Measurements from ENCODE around the gene GTF2IRD1. TPM values are rescaled to one million over a fixed set of nuclear protein-coding genes. Genes with fewer than 3 reads are reported as not detected.
A peak's percentile ranks its signal among the peaks of the same experiment; 100 is the strongest.
"Not testable (repeated sequence)": the region's sequence is repeated elsewhere in the genome, so short reads cannot be mapped to it uniquely, and the experiment has no call there.

The GTF2IRD1 gene
- 9.9 and 21.2 TPM in 2 replicates for total RNA-seq (2014; rRNA removed; shearing (Covaris generic))

DNA sequence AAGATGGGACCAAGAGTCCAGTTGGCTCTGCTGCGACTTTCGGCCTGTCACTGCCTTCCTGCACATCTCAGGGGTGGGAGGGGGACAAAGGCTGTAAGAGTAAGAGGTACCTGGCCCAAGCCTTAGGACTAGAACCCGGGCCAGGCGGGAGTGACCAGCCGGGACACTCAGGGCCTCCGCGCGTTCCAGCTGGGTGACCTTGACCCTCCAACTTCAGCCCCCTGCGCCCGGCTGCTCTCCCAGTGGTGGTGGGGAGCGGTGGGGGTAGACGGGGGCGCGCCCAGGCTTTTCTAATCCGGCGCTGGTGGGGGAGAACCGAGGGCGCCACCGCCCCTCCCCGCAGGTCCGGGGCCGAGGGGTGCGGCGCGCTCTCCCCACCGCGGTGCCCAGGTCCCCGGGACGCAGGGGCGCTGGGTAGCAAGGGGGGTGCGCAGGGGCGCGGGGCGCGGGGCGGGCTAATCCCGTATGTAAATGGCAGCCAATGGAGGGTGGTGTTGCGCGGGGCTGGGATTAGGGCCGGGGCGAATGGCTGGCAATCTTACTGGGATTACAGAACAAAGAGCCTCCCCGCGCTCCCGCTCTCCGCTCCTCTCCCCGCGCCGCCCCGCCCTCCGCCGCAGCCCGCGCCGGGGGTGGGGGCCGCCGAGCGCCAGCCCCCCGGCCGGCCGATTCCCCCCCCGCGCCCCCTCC, at the start of gene GTF2IRD1:
TSS of gene GTF2IRD1 (plus strand) at position 585 of the 690 bp plus-strand sequence. CDS start 54,175 bp downstream, outside the sequence.
- peak within 1 kb of the TSS; percentile 61 for H3K27ac ChIP-seq

DNA sequence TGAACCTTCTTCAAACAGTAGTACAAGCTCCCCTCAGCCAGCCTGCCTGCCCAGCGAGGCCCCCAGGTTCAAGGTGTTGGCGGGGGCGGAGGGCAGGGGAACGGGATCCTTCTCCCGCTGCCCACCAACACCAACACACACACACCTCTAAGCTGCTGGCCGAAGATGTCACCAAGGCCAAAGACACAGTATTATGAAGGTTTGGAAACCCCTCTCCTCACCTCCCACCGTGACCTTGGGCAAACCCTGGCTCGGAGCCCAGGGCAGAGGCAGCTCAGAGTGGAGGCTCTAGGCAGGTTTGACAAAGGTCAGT, 49.4 kb upstream of the GTF2IRD1 start:
- DNase-seq (ENCODE audit: low read depth in 1 of 2, low spot score in 2 of 2), result no peak
- no peaks in the 10 kb centered on the region for H3K27me3 ChIP-seq (replicated peaks)
- H3K4me1 ChIP-seq (replicated peaks), result no peaks in the 10 kb centered on the region; the same call in 1 of the 2 replicates
- H3K36me3 ChIP-seq, result peaks cover 34% of the 10 kb centered on the region
- no peak overlapping the region for H3K4me3 ChIP-seq
- no peak overlapping the region for H3K27ac ChIP-seq
- no peaks in the 10 kb centered on the region for H3K9me3 ChIP-seq (replicated peaks)

More for the DNA sequence above, at the start of gene GTF2IRD1:
- Histone ChIP-seq H3K9me3 (replicated peaks) (no peaks in the 10 kb centered on the region), H3K4me1 (replicated peaks) (peaks cover 12% of the 10 kb centered on the region), H3K36me3 (peaks cover 7% of the 10 kb centered on the region; the same call in 1 of the 2 replicates), H3K4me3 (peak within 1 kb of the TSS; percentile 70), H3K27me3 (replicated peaks) (no peaks in the 10 kb centered on the region)
- peak; percentile 40 to 84 for DNase-seq (ENCODE audit: low read depth in 1 of 2, low spot score in 2 of 2)

DNA sequence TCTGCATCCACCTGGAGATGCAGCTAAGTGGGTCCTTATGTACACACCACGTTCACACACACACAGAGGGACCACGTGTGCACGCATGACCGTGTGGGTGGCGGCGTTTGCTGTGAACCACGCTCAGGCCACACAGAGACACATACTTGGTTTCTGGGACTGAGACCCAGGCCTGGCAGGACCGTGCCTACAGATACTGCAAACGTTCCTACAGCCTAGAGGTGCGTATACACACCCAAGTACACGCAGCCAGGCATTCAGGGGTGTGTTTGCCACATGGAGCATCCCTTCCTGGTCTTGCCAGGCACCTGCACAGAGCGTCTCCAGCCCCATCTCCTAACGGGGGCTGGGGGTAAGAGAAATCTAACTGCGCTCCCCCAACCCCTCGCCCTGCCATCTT, 49.0 kb upstream of the GTF2IRD1 start:
- H3K4me1 ChIP-seq (replicated peaks), result no peaks in the 10 kb centered on the region; the same call in 1 of the 2 replicates
- peaks cover 34% of the 10 kb centered on the region for H3K36me3 ChIP-seq
- H3K27ac ChIP-seq, result no peak overlapping the region
- no peak overlapping the region for H3K4me3 ChIP-seq
- H3K27me3 ChIP-seq (replicated peaks), result no peaks in the 10 kb centered on the region
- H3K9me3 ChIP-seq (replicated peaks), result no peaks in the 10 kb centered on the region
- DNase-seq (ENCODE audit: low read depth in 1 of 2, low spot score in 2 of 2), result no peak

DNA sequence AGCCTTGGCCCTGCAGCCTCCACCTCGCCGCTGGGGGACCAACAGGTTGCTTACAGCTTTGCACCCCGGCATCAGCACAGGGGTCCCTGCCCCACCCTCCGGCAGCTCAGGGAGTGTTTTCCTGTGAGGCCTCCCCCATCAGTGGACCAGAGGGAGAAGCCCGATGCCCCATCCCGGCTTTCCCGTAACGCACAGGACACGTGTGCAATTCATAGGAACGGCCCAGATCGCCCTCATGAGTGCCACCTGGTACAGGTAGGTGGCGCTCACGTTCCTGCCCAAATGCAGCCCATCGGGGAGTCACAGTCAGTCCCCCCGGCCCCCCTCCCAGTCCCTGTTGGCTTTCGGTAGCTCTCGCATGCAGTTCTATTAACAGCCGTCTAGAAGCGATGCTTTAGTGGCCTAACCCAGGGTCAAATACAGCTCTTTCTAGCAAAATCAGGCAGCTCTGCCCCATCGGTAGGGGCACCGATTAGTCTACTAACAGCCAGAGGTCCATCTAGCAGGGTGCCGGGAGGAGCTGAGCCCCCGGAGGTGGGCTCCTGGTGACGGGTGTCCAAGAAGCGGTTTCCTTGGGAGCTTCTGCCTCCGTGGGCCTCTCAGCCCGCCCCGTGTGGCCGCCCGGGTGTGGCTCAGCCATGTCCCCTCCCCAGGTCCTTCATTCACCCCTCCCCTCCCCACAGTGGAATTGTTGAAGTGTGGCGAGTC, 48.4 kb upstream of the GTF2IRD1 start:
- peaks cover 32% of the 10 kb centered on the region for H3K36me3 ChIP-seq
- DNase-seq (ENCODE audit: low read depth in 1 of 2, low spot score in 2 of 2), result no peak
- H3K27me3 ChIP-seq (replicated peaks), result no peaks in the 10 kb centered on the region
- H3K9me3 ChIP-seq (replicated peaks), result no peaks in the 10 kb centered on the region
- no peaks in the 10 kb centered on the region; the same call in 1 of the 2 replicates for H3K4me1 ChIP-seq (replicated peaks)
- no peak overlapping the region for H3K4me3 ChIP-seq
- no peak overlapping the region for H3K27ac ChIP-seq

GRCh38 chr7:74405899-74406512, 47.7 kb upstream of the GTF2IRD1 start:
- Histone ChIP-seq H3K27me3 (replicated peaks) (no peaks in the 10 kb centered on the region), H3K36me3 (peaks cover 25% of the 10 kb centered on the region), H3K9me3 (replicated peaks) (no peaks in the 10 kb centered on the region), H3K4me3 (no peak overlapping the region), H3K4me1 (replicated peaks) (no peaks in the 10 kb centered on the region; the same call in 1 of the 2 replicates), H3K27ac (no peak overlapping the region)
- DNase-seq (ENCODE audit: low read depth in 1 of 2, low spot score in 2 of 2), result no peak

DNA sequence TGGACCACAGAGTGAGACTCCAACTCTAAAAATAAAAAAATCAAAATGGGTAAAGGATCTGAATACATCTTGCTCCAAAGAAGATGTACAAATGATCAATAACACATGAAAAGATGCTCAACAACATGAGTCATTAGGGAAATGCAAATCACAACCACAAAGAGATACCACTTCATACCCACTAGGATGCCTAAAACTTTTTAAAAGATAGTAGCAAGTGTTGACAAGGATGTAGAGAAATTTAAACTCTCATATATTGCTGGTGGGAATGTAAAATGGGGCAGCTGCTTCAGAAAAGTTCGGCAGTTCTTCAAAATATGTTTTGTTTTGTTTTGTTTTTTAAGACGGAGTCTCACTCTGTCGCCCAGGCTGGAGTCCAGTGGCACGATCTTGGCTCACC, 45.7 kb upstream of the GTF2IRD1 start:
- H3K9me3 ChIP-seq (replicated peaks), result no peaks in the 10 kb centered on the region
- peaks cover 17% of the 10 kb centered on the region for H3K36me3 ChIP-seq
- no peaks in the 10 kb centered on the region for H3K27me3 ChIP-seq (replicated peaks)
- no peak overlapping the region for H3K4me3 ChIP-seq
- no peak overlapping the region for H3K27ac ChIP-seq
- H3K4me1 ChIP-seq (replicated peaks), result no peaks in the 10 kb centered on the region; the same call in 1 of the 2 replicates
- no peak for DNase-seq (ENCODE audit: low read depth in 1 of 2, low spot score in 2 of 2)

- Histone ChIP-seq H3K4me1 (replicated peaks) (no peaks in the 10 kb centered on the region; the same call in 1 of the 2 replicates), H3K9me3 (replicated peaks) (no peaks in the 10 kb centered on the region), H3K27me3 (replicated peaks) (no peaks in the 10 kb centered on the region), H3K4me3 (no peak overlapping the region), H3K27ac (no peak overlapping the region), H3K36me3 (peaks cover 8% of the 10 kb centered on the region)
- no peak for DNase-seq (ENCODE audit: low read depth in 1 of 2, low spot score in 2 of 2)
Observed at GRCh38 chr7:74409571-74409970, 44.1 kb upstream of the GTF2IRD1 start.

DNA sequence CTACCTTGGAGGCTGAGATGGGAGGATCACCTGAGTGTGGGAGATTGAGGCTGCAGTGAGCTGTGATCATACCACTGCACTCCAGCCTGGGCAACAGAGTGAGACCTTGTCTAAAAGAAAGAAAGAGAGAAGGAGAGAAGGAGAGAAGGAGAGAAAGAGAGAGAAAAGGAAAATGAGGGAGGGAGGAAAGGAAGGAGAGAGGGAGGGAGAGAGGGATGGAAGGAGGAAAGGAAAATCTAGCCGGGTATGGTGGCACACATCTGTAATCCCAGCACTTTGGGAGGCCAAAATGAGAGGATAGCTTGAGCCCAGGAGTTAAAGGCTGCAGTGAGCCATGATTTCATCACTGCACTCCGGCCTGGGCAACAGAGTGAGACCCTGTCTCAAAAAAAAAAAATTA, 42.9 kb upstream of the GTF2IRD1 start:
- Histone ChIP-seq H3K36me3 (no peaks in the 10 kb centered on the region), H3K9me3 (replicated peaks) (no peaks in the 10 kb centered on the region), H3K4me3 (no peak overlapping the region), H3K27ac (no peak overlapping the region), H3K4me1 (replicated peaks) (no peaks in the 10 kb centered on the region; the same call in 1 of the 2 replicates), H3K27me3 (replicated peaks) (no peaks in the 10 kb centered on the region)
- DNase-seq (ENCODE audit: low read depth in 1 of 2, low spot score in 2 of 2), result no peak

GRCh38 chr7:74411571-74411970, 42.1 kb upstream of the GTF2IRD1 start:
- not testable (repeated sequence) for H3K4me3 ChIP-seq; H3K36me3 ChIP-seq; H3K9me3 ChIP-seq (replicated peaks); H3K4me1 ChIP-seq (replicated peaks); DNase-seq (ENCODE audit: low read depth in 1 of 2, low spot score in 2 of 2); H3K27ac ChIP-seq; H3K27me3 ChIP-seq (replicated peaks)

DNA sequence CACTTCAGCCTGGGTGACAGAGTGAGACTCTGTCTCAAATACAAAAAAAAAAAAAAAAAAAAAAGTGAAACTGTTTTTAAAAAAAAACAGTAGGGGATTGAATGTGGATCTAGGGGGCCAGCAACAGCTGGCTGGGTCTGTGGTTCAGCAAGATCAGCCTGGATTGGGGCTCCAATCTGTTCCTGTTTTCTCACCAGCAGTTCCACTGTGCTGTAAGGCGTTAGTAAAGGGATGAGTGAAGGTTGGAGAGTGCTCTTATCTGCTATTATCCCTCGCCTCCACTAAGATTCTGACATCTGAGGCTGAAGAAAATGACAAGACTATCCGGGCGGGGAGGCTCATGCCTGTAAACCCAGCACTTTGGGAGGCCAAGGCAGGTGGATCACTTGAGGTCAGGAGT, 41.6 kb upstream of the GTF2IRD1 start:
- DNase-seq (ENCODE audit: low read depth in 1 of 2, low spot score in 2 of 2), result no peak
- Histone ChIP-seq H3K27ac (no peak overlapping the region), H3K36me3 (no peaks in the 10 kb centered on the region), H3K27me3 (replicated peaks) (no peaks in the 10 kb centered on the region), H3K4me3 (no peak overlapping the region), H3K4me1 (replicated peaks) (no peaks in the 10 kb centered on the region; the same call in 1 of the 2 replicates), H3K9me3 (replicated peaks) (no peaks in the 10 kb centered on the region)

DNA sequence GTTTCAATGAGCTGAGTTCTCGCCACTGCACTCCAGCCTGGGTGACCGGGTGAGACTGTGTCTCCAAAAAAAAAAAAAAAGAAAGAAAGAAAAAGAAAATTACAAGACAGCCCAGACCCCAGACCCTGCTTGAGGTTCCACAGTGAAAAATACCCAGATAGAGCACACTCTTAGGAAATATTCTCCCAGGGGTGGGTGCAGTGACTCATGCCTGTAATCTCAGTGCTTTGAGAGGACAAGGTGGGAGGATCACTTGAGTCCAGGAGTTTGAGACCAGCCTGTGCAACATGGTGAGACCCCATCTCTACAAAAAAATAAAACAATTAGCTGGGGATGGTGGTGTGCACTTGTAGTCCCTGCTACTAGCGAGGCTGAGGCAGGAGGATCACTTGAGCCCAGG, 41.1 kb upstream of the GTF2IRD1 start:
- Histone ChIP-seq H3K4me1 (replicated peaks) (no peaks in the 10 kb centered on the region; the same call in 1 of the 2 replicates), H3K9me3 (replicated peaks) (no peaks in the 10 kb centered on the region), H3K36me3 (no peaks in the 10 kb centered on the region), H3K27ac (no peak overlapping the region), H3K27me3 (replicated peaks) (no peaks in the 10 kb centered on the region), H3K4me3 (no peak overlapping the region)
- DNase-seq (ENCODE audit: low read depth in 1 of 2, low spot score in 2 of 2), result no peak

DNA sequence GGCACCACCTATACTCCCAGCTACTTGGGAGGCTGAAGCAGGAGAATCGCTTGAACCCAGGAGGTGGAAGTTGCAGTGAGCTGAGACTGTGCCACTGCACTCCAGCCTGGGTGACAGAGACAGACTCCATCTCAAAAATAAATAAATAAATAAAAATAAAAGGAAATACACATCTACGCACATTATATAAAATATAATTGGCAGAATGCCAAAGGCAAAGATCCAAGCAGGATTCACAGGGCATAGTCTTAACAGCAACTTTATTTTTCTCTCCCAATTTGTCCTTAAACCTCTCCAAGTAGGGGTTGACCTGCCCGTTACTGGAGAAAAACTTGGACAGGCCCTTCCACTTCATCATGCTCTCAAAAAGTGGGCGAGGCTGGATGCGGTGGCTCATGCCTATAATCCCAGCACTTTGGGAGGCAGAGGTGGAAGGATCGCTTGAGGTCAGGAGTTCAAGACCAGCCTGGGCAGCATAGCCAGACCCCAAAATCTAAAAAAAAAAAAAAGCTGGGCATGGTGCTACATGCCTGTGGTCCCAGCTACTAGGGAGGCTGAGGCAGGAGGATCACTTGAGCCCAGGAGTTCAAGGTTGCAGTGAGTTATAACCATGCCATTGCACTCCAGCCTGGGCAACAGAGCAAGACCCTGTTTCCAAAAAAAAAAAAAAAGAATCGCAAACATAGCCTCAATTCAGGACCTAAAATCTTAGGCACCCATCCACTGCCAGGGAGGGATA, 38.9 kb upstream of the GTF2IRD1 start:
- not testable (repeated sequence) for DNase-seq (ENCODE audit: low read depth in 1 of 2, low spot score in 2 of 2); H3K27ac ChIP-seq; H3K36me3 ChIP-seq; H3K9me3 ChIP-seq (replicated peaks); H3K4me1 ChIP-seq (replicated peaks); H3K27me3 ChIP-seq (replicated peaks); H3K4me3 ChIP-seq

- peak; percentile 57 to 65 for DNase-seq (ENCODE audit: low read depth in 1 of 2, low spot score in 2 of 2)
- Histone ChIP-seq H3K4me3 (no peak overlapping the region), H3K4me1 (replicated peaks) (no peaks in the 10 kb centered on the region), H3K36me3 (no peaks in the 10 kb centered on the region), H3K9me3 (replicated peaks) (no peaks in the 10 kb centered on the region), H3K27me3 (replicated peaks) (no peaks in the 10 kb centered on the region), H3K27ac (no peak overlapping the region)
Observed at GRCh38 chr7:74417419-74417971, 36.2 kb upstream of the GTF2IRD1 start.

Data from SJSA1 (cell line).